ENCODE results near the gene NOTUM.

DNA sequence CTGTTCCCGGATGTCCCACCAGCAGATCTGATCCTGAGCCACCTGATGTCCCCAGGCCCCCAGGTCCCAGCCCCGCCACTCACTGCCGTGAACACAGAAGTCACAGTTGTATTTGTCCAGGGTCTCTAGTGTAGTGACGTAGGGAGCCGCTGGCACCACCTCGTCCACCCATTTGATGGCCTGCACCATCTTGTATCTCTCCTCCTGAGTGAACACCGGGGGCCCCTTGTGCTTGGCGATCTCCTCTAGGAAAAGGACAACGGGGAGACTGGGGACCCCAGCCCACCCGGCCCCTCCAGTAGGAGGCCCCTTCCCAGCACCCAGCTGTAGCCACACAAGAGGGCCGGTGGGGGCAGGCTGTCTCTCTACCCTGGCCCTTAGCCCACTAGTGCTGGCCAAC is 52.2 kb downstream of the NOTUM start:
- no peak for TF ChIP-seq CTCF (conservative IDR thresholded peaks at IDR 0.05; ENCODE audit: low read length)
- no peak for TF ChIP-seq EZH2phosphoT487 (IDR thresholded peaks at IDR 0.05; ENCODE audit: borderline replicate concordance, low read depth, low read length)
